Activated CD8-positive, alpha-beta memory T cell treated with anti-CD3 and anti-CD28 coated beads, Interleukin-2, amount 10 ng/mL, durations not matched to agents 7 days and 5 days (primary cell): ENCODE results near the gene OSBP2. TPM values are rescaled to one million over a fixed set of nuclear protein-coding genes. Genes with fewer than 3 reads are reported as not detected.
"Not testable (repeated sequence)": the region's sequence is repeated elsewhere in the genome, so short reads cannot be mapped to it uniquely, and the experiment has no call there.

Source experiments
- ATAC-seq: fragments of 150-1000 bp; cut with Tn5 transposase; one replicate; pipeline ENCODE4 v1.10.0; 2021; ENCODE audit warnings: moderate library complexity
- CTCF ChIA-PET: fragments of 350-600 bp; sonication (Branson Sonifier 250); formaldehyde crosslinking; loops from one replicate; lab custom pipeline; 2021; ENCODE audit warnings: antibody characterized with exemption; lab: Charles Lee
- DNase-seq: peaks from one replicate; pipeline ENCODE4 v3.0.0-alpha.2; 2020
- H3K27ac Mint-ChIP-seq: one replicate; pipeline ENCODE4 v1.8.0; 2021; ENCODE audit warnings: mild to moderate bottlenecking, mixed read lengths
- H3K27me3 Mint-ChIP-seq: one replicate; pipeline ENCODE4 v1.8.0; 2021; ENCODE audit warnings: mixed read lengths
- H3K36me3 Mint-ChIP-seq: one replicate; pipeline ENCODE4 v1.8.0; 2021; ENCODE audit warnings: mild to moderate bottlenecking, mixed read lengths
- H3K4me1 Mint-ChIP-seq: one replicate; pipeline ENCODE4 v1.8.0; 2021; ENCODE audit warnings: mixed read lengths
- H3K4me3 Mint-ChIP-seq: one replicate; pipeline ENCODE4 v1.8.0; 2021; ENCODE audit warnings: mild to moderate bottlenecking, moderate library complexity, mixed read lengths
- H3K9me3 Mint-ChIP-seq: one replicate; pipeline ENCODE4 v1.8.0; 2022; ENCODE audit warnings: low read depth, mixed read lengths
- total RNA-seq, 2 experiments: library from RNA; stranded (reverse); gene quantifications; one replicate each; pipeline ENCODE4 v1.2.3, GENCODE V29; 2021

OSBP2 gene
- total RNA-seq, 2 experiments from 2014 or later, result 1.7 to 4.3 TPM

DNA sequence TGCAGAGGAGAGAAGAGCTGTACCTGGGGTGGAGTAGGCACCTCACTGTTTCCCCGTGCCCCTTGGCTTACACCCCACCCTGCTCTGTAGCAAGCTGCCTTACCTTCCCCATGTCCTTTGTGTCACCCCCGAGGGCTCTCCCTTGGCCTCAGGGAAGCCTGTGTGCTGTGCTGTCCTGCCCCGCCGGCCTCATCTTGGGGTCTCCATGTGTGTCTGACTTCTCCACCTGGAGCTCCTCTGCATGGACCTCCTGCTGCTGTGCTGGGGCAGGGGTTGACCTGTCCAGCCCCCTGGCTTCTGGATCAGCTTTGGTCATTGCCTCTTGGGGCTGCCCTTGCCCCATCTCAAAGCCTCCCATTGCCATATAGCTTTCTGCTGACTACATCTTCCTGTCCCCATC is 59.8 kb downstream of the OSBP2 start:
- CTCF ChIA-PET, result interaction anchor here (0.8 to 8.0 kb wide), 19 partner anchors 9 to 168 kb away, joined by 3 to 186 read pairs (median 7); partner anchors contain the start of gene SLC35E4

DNA sequence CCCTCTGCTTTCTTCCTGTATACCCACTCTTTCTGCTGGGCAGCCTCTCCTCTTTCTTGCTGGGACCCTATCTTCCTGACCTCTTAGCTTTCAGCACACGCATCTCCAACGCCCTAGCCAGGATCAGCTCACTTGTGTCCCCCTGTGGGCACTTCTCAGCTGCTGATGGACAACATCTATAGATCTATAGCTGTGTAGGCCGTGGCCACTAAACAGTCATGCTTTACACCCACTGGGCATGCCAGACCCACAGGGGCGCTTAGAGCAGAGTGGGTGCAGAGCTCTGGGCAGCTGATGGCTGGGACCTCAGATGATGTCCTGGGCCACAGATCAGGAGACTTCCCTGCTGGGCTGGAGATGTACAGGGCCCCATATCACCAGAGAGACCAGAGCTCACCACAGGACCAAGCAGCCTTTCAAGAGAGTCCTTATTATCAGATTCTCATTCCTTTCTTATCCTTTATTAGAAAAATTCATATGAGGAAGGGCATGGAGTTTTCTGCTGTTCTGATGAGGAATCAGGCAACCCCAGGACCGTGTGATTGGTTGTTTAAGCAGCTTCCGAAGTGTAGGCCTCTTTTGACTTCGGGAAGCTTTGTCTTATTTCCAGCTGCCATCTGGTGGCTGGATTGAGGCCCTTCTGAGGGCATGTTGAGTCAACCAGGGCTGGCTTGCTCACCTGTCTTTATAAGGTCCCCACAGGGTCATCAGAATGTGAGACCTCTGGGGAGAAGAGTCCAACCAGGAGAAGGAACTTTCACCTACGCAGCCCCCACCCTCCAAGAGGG is 60.5 kb downstream of the OSBP2 start:
- ATAC-seq, result peak; percentile 90
- Mint-ChIP-seq H3K9me3 (no peaks in the 10 kb centered on the region), H3K4me1 (peaks cover 10% of the 10 kb centered on the region), H3K27me3 (no peaks in the 10 kb centered on the region), H3K4me3 (no peak overlapping the region), H3K36me3 (peaks cover 3% of the 10 kb centered on the region), H3K27ac (no peak overlapping the region)
- peak; percentile 79 for DNase-seq
- CTCF ChIA-PET, result interaction anchor here (0.7 to 8.0 kb wide), 25 partner anchors 9 to 364 kb away, joined by 3 to 186 read pairs (median 5); partner anchors contain the start of gene SLC35E4

More for the DNA sequence above, 59.8 kb downstream of the OSBP2 start:
- Mint-ChIP-seq H3K4me1 (peaks cover 10% of the 10 kb centered on the region), H3K27me3 (no peaks in the 10 kb centered on the region), H3K9me3 (no peaks in the 10 kb centered on the region), H3K36me3 (peaks cover 3% of the 10 kb centered on the region), H3K4me3 (no peak overlapping the region), H3K27ac (no peak overlapping the region)
- DNase-seq (no peak), ATAC-seq (no peak)

DNA sequence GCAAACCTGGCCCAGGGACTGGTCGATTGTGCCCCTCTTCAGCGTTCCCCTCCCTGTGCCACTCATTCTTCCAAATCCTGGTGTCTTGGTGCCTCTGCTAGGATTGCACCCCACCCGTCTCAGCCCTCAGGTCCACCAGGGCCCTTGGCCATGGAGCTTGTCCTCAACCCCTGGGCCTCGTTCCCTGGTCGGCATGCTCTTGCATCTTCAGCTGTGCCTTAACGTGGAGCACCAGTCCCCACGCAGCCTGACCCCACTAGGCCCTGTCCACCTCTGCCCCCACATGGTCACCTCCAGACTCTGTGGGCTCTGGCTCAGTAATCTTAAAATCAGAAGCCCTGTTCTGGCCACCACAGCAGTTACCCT is 61.1 kb downstream of the OSBP2 start:
- Mint-ChIP-seq H3K9me3 (no peaks in the 10 kb centered on the region), H3K27ac (no peak overlapping the region), H3K4me3 (no peak overlapping the region), H3K27me3 (no peaks in the 10 kb centered on the region), H3K36me3 (peaks cover 3% of the 10 kb centered on the region), H3K4me1 (peaks cover 10% of the 10 kb centered on the region)
- CTCF ChIA-PET, result interaction anchor here (0.8 to 8.0 kb wide), 19 partner anchors 8 to 364 kb away, joined by 3 to 186 read pairs (median 7); partner anchors contain the start of gene SLC35E4
- DNase-seq, result no peak
- ATAC-seq, result no peak

DNA sequence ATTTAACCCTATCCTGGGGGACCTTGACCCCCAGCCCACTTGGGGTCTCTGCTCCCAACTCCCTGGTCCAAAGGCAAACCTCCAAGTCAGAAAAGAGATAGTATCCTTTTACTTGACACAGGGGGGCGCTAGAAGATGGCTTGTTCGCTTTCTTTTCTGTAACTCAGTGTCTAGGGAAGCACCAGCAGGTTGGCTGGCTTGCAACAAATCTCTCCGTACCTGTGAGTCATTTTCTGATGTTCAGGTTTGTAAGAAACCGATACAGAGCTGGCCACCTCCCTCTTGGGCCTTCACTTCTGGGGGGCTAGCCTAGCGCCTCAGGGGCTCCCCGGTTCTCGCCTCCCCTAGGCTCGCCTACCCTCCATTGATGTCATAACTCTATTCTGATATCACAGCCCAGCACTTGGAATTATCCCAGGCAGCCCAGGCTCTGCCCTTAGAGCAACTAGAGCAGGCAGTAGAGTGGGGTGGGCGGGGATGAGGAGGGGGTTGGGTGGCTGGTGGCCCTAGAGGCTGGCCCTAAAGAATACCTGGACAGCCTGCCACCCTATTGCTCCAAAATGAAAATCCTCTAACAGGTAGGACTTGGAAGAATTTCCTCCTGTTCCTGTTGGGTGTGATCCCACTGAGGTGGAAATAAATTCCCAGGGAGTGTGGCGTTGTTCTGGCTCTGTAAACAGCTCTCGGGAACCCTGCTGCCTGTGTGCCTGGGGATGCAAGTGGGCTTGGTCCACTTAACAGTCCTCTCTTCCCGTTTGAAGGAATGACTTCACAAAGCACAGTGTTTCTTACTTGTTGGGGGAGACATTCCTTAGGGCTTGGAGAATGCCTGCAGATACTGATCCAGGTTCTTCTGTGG is 69.4 kb downstream of the OSBP2 start:
- Mint-ChIP-seq H3K4me1 (peaks cover 2% of the 10 kb centered on the region), H3K4me3 (no peak overlapping the region), H3K27me3 (no peaks in the 10 kb centered on the region), H3K9me3 (no peaks in the 10 kb centered on the region), H3K36me3 (no peaks in the 10 kb centered on the region), H3K27ac (no peak overlapping the region)
- CTCF ChIA-PET, result interaction anchor here (0.6 to 4.0 kb wide), 17 partner anchors 9 to 549 kb away, joined by 3 to 32 read pairs (median 5); partner anchors contain the start of genes MORC2, SLC35E4 and TUG1
- peak; percentile 74 for DNase-seq
- ATAC-seq, result peak; percentile 87

DNA sequence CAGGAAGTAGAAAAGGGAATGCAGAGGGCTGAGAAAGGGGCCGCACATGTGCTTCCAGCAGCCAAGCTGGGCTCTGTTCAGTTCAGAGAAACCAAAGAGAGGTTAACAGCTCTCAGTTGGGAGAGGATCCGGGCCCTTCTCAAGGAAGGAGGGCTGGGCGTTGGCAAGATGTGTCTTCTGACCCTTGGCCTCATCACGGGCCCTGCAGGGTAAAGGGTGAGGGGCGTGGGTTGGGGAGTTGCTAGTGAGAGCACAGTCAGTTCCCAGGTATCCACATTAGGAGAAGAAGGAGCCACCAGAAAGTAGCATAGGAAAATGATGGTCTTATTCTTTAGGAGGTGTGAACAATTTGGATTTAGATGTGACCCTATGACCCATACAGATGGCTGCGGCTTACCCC is 73.0 kb downstream of the OSBP2 start:
- Mint-ChIP-seq H3K4me3 (no peak overlapping the region), H3K27ac (no peak overlapping the region), H3K27me3 (no peaks in the 10 kb centered on the region), H3K9me3 (no peaks in the 10 kb centered on the region), H3K36me3 (no peaks in the 10 kb centered on the region), H3K4me1 (peaks cover 2% of the 10 kb centered on the region)
- no peak for ATAC-seq
- CTCF ChIA-PET, result interaction anchor here (1.3 kb wide), 1 partner anchor 152 kb away, joined by 3 read pairs; no protein-coding TSS in a partner anchor
- no peak for DNase-seq

DNA sequence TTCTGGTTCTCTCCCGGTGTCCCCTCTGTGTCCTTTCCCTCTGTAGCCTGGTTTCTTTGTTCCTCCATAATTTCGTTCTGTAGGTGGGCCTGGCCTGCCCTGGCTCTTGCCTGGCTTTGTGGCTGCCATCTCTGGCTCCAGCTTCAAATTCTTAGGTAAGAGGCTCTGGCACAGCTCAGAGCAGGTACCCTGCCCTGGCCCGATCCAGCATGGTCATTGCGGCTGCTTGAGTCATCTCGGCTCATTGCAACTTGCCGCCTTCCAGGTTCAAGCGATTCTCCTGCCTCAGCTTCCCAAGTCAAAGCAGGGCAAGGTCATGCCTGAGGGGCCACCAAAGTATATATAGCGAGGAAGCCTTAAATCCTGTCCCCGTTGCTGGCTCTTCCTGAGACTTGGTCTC is 76.0 kb downstream of the OSBP2 start:
- CTCF ChIA-PET, result no interaction called here
- H3K36me3 Mint-ChIP-seq, result no peaks in the 10 kb centered on the region
- DNase-seq (no peak), ATAC-seq (no peak)
- H3K4me1 Mint-ChIP-seq, result no peaks in the 10 kb centered on the region
- no peaks in the 10 kb centered on the region for H3K9me3 Mint-ChIP-seq
- no peak overlapping the region for H3K27ac Mint-ChIP-seq
- H3K27me3 Mint-ChIP-seq, result no peaks in the 10 kb centered on the region
- H3K4me3 Mint-ChIP-seq, result no peak overlapping the region

DNA sequence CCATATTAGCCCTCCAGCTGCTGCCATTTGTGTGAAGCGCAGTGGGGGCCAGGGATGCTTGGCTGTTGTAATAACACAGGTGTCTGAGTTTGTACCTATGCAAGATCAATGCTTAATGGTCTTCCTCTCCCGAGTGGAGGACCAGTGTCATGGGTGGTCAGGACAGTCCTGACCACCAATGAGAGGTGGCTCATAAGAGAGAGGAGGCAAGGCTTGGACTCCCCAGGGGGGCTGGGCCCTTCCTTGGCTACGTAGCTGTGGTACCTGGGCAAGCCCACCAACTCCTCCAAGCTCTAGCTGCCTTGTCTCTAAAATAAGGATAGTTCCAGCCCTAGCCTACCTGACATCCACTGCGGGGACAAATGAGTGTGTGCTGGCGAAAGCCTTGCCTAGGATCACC is 79.2 kb downstream of the OSBP2 start:
- H3K4me1 Mint-ChIP-seq, result no peaks in the 10 kb centered on the region
- H3K9me3 Mint-ChIP-seq, result no peaks in the 10 kb centered on the region
- no peak for ATAC-seq
- no peak for DNase-seq
- H3K4me3 Mint-ChIP-seq, result no peak overlapping the region
- no peaks in the 10 kb centered on the region for H3K36me3 Mint-ChIP-seq
- H3K27ac Mint-ChIP-seq, result no peak overlapping the region
- CTCF ChIA-PET, result no interaction called here
- no peaks in the 10 kb centered on the region for H3K27me3 Mint-ChIP-seq

DNA sequence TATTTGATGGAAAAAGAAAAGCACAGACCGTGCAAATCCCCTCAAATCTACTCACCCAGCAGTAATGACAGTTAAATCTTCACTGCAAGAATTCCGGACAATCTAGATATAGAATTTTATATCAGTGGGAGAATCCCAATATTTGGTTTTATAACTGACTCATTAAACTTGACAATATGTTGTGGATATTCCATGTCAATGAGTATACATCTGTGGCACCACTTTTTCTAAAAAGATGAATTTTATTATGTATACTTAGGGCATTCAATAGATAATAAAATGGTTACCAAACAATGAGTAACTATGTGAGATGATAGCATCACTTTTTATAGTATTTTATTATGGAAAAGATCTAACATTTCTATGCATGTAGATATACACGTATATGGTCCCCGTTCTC is 79.9 kb downstream of the OSBP2 start:
- CTCF ChIA-PET, result no interaction called here
- ATAC-seq, result no peak

DNA sequence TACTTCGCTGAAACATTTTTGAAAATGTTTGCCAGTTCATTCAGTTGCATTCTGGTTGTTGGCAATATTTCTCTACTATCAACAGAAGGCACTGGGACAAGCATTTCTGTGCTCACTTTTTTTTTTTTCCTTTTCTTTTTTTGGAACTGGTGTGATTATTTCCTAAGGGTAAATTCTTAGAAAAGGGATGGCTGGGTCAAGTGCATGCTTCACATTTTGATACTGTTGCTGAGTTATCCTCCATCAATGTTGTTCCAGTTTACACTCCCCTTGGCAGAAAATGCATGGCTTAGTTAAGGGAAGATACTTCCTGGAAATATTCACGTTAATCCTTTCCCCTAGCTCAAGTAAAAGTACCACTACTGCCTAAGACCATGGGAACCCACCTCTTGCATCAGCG is 81.8 kb downstream of the OSBP2 start:
- Mint-ChIP-seq H3K27me3 (no peaks in the 10 kb centered on the region), H3K9me3 (no peaks in the 10 kb centered on the region), H3K4me3 (no peak overlapping the region), H3K27ac (no peak overlapping the region), H3K36me3 (no peaks in the 10 kb centered on the region), H3K4me1 (peaks cover 8% of the 10 kb centered on the region)
- CTCF ChIA-PET, result no interaction called here
- ATAC-seq (no peak), DNase-seq (no peak)

More for the DNA sequence above, 79.9 kb downstream of the OSBP2 start:
- Mint-ChIP-seq H3K27me3 (no peaks in the 10 kb centered on the region), H3K9me3 (no peaks in the 10 kb centered on the region), H3K4me1 (peaks cover 2% of the 10 kb centered on the region), H3K27ac (no peak overlapping the region), H3K36me3 (no peaks in the 10 kb centered on the region), H3K4me3 (no peak overlapping the region)
- DNase-seq, result no peak

DNA sequence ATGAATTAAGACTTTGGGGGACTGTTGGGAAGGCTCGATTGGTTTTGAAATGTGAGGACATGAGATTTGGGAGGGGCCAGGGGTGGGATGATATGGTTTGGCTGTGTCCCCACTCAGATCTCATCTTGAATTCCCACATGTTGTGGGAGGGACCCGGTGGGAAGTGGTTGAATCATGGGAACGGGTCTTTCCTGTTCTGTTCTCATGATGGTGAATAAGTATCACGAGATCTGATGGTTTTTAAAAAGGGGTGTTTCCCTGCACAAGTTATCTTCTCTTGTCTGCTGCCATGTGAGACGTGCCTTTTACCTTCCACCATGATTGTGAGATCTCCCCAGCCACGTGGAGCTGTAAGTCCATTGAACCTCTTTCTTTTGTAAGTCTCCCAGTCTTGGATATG is 82.5 kb downstream of the OSBP2 start:
- ATAC-seq, H3K4me3 Mint-ChIP-seq, DNase-seq, H3K36me3 Mint-ChIP-seq, H3K27ac Mint-ChIP-seq, CTCF ChIA-PET, H3K4me1 Mint-ChIP-seq, H3K9me3 Mint-ChIP-seq, H3K27me3 Mint-ChIP-seq: not testable (repeated sequence)

DNA sequence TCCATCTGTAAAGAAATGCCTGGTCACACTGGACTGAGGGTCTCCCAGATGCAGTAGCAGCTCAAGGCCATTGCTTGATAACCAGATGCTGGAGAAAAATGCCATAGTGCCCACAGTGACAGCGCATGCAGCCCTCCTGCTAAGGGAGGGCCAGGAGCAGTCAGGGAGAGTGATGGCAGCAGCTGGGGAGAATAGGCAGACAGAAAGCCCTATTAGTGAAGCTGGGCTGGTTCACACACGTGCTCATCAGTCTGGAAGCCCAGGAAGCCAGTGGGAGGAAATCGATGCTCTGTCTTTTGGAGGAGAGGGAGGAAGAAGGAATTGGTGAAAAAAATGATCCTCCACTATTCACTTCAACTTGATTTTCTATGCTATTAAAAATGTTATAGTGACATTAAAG is 82.9 kb downstream of the OSBP2 start:
- CTCF ChIA-PET, result no interaction called here
- Mint-ChIP-seq H3K4me1 (peaks cover 8% of the 10 kb centered on the region), H3K4me3 (no peak overlapping the region), H3K27me3 (no peaks in the 10 kb centered on the region), H3K27ac (no peak overlapping the region), H3K36me3 (no peaks in the 10 kb centered on the region), H3K9me3 (no peaks in the 10 kb centered on the region)
- DNase-seq (no peak), ATAC-seq (no peak)

DNA sequence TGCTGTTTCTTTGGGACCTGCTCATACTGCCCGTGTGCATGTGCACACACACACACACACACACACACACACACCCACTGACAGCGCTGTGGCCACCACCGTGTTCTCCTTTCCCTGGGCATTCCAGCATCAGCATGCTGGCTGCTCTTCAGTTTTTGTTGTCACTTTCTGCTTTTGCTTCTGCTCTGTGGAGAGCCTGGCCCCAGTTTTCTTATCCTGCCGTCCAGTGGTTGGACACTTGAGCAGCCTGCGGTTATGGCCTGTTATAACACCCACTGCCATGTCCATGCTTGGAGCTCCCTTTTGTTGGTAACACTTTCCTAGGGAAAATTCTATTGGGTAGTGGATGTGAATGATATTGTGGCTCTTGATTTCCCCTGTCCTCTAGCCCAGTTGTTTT is 83.6 kb downstream of the OSBP2 start:
- CTCF ChIA-PET, result no interaction called here
- Mint-ChIP-seq H3K4me3 (no peak overlapping the region), H3K36me3 (no peaks in the 10 kb centered on the region), H3K4me1 (peaks cover 8% of the 10 kb centered on the region), H3K27me3 (no peaks in the 10 kb centered on the region), H3K9me3 (no peaks in the 10 kb centered on the region), H3K27ac (peak overlapping the region; percentile 56)
- ATAC-seq, result no peak
- no peak for DNase-seq

DNA sequence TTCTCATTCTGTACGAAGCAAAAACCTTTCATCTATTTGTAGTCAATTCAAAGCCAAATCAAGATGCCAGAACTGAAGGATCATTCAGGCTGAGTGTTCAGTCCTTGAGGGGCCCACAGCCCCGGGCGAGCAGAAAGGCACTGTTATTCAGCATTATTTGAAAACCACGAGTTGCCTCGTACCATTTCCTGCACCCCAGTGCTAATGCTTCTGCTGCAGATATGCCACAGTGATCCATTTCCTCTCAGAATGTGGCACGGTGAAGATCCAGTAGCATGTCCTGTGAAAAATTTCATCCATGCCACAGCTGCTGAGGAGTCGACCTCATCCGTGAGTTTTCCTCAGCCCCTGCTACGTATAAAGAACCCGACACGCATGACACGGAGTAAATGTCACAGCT is 85.4 kb downstream of the OSBP2 start:
- Mint-ChIP-seq H3K9me3 (no peaks in the 10 kb centered on the region), H3K36me3 (no peaks in the 10 kb centered on the region), H3K27me3 (no peaks in the 10 kb centered on the region), H3K4me1 (peaks cover 8% of the 10 kb centered on the region), H3K27ac (no peak overlapping the region), H3K4me3 (no peak overlapping the region)
- DNase-seq (no peak), ATAC-seq (no peak)
- CTCF ChIA-PET, result no interaction called here
